GM23248 (cell line): Measurements from ENCODE around the gene PSMB7.

ENCODE experiments used
- EZH2 ChIP-seq: fragments of 200-600 bp; sonication (generic); IDR thresholded peaks from 2 replicates; pipeline ENCODE4 v1.6.1; 2018; ENCODE audit warnings: antibody characterized with exemption, mild to moderate bottlenecking; ENCODE audit not compliant: insufficient read depth, poor library complexity, severe bottlenecking
- EZH2phosphoT487 ChIP-seq: fragments of 200-600 bp; sonication (generic); IDR thresholded peaks from 2 replicates; pipeline ENCODE4 v1.6.1; 2018; ENCODE audit warnings: antibody characterized with exemption, moderate library complexity, mild to moderate bottlenecking, low read depth; ENCODE audit not compliant: insufficient read depth

DNA sequence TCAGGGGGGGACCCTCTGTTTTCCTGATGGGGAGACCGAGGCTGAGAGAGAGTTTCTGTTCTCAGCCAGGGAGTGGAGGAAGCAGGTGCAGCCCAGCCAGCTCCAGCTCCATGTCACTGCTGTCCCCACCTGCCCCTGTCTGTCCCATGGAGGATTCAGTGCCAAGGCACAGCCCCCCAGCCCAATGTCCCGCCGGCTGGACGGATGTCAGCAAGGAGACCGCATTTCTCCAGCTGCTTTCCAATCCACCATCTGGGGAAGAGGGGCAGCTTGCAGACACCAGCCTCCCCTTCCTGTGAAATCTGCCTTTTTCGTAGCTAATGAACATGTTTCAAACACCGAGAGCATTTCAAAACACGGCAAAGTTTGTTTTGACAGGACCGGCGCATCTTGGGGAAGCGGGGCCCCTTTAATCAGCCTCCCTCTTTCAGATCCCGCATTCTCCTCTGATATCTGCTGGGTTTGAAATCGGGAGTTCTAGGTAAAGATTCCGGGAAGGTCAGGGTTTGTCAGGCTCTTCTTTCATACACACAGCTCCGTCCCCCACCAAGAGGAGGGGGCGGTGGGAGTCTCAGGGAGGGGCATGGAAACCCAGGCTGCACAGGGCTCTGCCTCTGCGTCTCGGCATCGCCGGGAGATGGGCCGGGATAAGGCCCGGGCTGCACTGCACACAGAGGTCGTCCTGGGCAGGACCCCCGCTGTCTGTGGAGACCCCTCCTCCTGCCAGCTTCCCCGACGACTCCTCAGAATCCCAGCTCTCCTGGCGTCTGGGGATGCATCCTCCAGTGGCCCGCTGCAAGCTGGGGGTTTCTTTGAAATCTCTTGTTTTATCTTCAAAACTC, 82.7 kb downstream of the PSMB7 start:
- TF ChIP-seq EZH2 (no peak), EZH2phosphoT487 (no peak)
